ENCODE results near the gene NKAIN1.

- TF ChIP-seq TCF12 (IDR thresholded peaks at IDR 0.05; ENCODE audit: low read depth): no peak
- TF ChIP-seq MAX (IDR thresholded peaks at IDR 0.05): no peak
- no peak for TF ChIP-seq YY1 (IDR thresholded peaks at IDR 0.05; ENCODE audit: low read depth)
- no peak for TF ChIP-seq EGR1 (IDR thresholded peaks at IDR 0.05)
- TF ChIP-seq REST (IDR thresholded peaks at IDR 0.05; ENCODE audit: low read depth): no peak
- TF ChIP-seq RAD21 (IDR thresholded peaks at IDR 0.05; ENCODE audit: low read depth): no peak
Measured at GRCh38 chr1:31161571-31161970, 78.1 kb downstream of the NKAIN1 start.

All from Ishikawa (cell line).